Stomach (tissue), 4 donors: Measurements from ENCODE around the gene PLXDC1.

Experiments
- POLR2A ChIP-seq, 4 donors: fragments of 450-650 bp; IDR thresholded peaks; one replicate each; pipeline ENCODE4 v1.6.1; 2016; ENCODE audit warnings: antibody characterized with exemption in 4 of 4, control low read depth in 2 of 4, mild to moderate bottlenecking in 1 of 4, moderate library complexity in 1 of 4
- POLR2AphosphoS5 ChIP-seq, 3 donors: sonication (generic); formaldehyde crosslinking; IDR thresholded peaks; one replicate each; pipeline ENCODE4 v1.6.1; 2016; ENCODE audit warnings: antibody characterized with exemption in 3 of 3
- TF ChIP-seq, protein P1 (sequence below), 7 experiments: fragments of 450-650 bp in 4 of 7; fragments of 200-600 bp in 3 of 7; sonication (generic) in 3 of 7; IDR thresholded peaks; one replicate each; pipeline ENCODE4 v1.5.1; 2016 to 2019; ENCODE audit warnings: antibody characterized with exemption in 7 of 7, control low read depth in 2 of 7, mild to moderate bottlenecking in 1 of 7

- TF ChIP-seq POLR2A (IDR thresholded peaks at IDR 0.05) (no peak), POLR2AphosphoS5 (IDR thresholded peaks at IDR 0.05) (no peak)
- TF ChIP-seq, protein P1, sequence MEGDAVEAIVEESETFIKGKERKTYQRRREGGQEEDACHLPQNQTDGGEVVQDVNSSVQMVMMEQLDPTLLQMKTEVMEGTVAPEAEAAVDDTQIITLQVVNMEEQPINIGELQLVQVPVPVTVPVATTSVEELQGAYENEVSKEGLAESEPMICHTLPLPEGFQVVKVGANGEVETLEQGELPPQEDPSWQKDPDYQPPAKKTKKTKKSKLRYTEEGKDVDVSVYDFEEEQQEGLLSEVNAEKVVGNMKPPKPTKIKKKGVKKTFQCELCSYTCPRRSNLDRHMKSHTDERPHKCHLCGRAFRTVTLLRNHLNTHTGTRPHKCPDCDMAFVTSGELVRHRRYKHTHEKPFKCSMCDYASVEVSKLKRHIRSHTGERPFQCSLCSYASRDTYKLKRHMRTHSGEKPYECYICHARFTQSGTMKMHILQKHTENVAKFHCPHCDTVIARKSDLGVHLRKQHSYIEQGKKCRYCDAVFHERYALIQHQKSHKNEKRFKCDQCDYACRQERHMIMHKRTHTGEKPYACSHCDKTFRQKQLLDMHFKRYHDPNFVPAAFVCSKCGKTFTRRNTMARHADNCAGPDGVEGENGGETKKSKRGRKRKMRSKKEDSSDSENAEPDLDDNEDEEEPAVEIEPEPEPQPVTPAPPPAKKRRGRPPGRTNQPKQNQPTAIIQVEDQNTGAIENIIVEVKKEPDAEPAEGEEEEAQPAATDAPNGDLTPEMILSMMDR (IDR thresholded peaks at IDR 0.05) = no peak
Measured at GRCh38 chr17:39166437-39167335, 15.2 kb upstream of the PLXDC1 start.
